Measurements from ENCODE around the gene ARL10. TPM values are rescaled to one million over a fixed set of nuclear protein-coding genes. Genes with fewer than 3 reads are reported as not detected.

The ARL10 gene
- total RNA-seq, 4 donors from 2014 or later, result 1.1 to 4.9 (median 2.6) TPM

- no peak for TF ChIP-seq CTCF (IDR thresholded peaks at IDR 0.05)
- TF ChIP-seq POLR2AphosphoS5 (IDR thresholded peaks at IDR 0.05), result no peak
- TF ChIP-seq POLR2A (IDR thresholded peaks at IDR 0.05), result no peak
- no peak for TF ChIP-seq EP300 (IDR thresholded peaks at IDR 0.05; ENCODE audit: low read depth)
- intact Hi-C loops (cut with DNase I; ENCODE audit: low total_unique reads), result no loop called here
- no peak overlapping the region for H3K27ac ChIP-seq
- 72 to 84% methylated on average over 2 of the region's 2 CpGs for WGBS, 2 donors (ENCODE audit: low coverage in 1 of 2)
- peaks cover 0 to 29% (median 11%) of the 10 kb centered on the region in 4 donors for H3K36me3 ChIP-seq
- no peaks in the 10 kb centered on the region for H3K9me3 ChIP-seq
- H3K27me3 ChIP-seq, result no peaks in the 10 kb centered on the region
- H3K4me3 ChIP-seq, result no peak overlapping the region
- no peak for DNase-seq
- in situ Hi-C loops (cut with MboI; ENCODE audit: low pct_ligation_motif_present in 1 of 4, low pct_unique_long_range_greater_than_20kb in 1 of 4, low sequenced_read_pairs in 3 of 4), result loop anchor here in 1 of 4 donors (25.0 kb wide), 1 partner anchor 604 kb away; no protein-coding TSS in a partner anchor
- H3K4me1 ChIP-seq, result no peaks in the 10 kb centered on the region
Measured at GRCh38 chr5:176341325-176342157, 23.7 kb upstream of the ARL10 start.

- no peak for TF ChIP-seq CTCF (IDR thresholded peaks at IDR 0.05)
- no peak for TF ChIP-seq EP300 (IDR thresholded peaks at IDR 0.05; ENCODE audit: low read depth)
- no peak for TF ChIP-seq POLR2AphosphoS5 (IDR thresholded peaks at IDR 0.05)
- TF ChIP-seq POLR2A (IDR thresholded peaks at IDR 0.05), result no peak
- Histone ChIP-seq H3K4me1 (no peaks in the 10 kb centered on the region), H3K27ac (no peak overlapping the region), H3K36me3 (peaks cover 0 to 29% (median 11%) of the 10 kb centered on the region in 4 donors), H3K27me3 (no peaks in the 10 kb centered on the region), H3K4me3 (no peak overlapping the region), H3K9me3 (no peaks in the 10 kb centered on the region)
- in situ Hi-C loops (cut with MboI; ENCODE audit: low pct_ligation_motif_present in 1 of 4, low pct_unique_long_range_greater_than_20kb in 1 of 4, low sequenced_read_pairs in 3 of 4) (loop anchor here in 1 of 4 donors (25.0 kb wide), 1 partner anchor 605 kb away; no protein-coding TSS in a partner anchor), intact Hi-C loops (cut with DNase I; ENCODE audit: low total_unique reads) (no loop called here)
- WGBS, 2 donors (ENCODE audit: low coverage in 1 of 2), result 50 to 80% methylated on average over 1 of the region's 1 CpG
- no peak for DNase-seq
Measured at GRCh38 chr5:176342158-176342483, 23.2 kb upstream of the ARL10 start.

- Histone ChIP-seq H3K36me3 (peaks cover 0 to 30% (median 12%) of the 10 kb centered on the region in 4 donors), H3K27ac (no peak overlapping the region), H3K9me3 (no peaks in the 10 kb centered on the region), H3K4me1 (no peaks in the 10 kb centered on the region), H3K4me3 (no peak overlapping the region), H3K27me3 (no peaks in the 10 kb centered on the region)
- DNase-seq, result no peak
- in situ Hi-C loops (cut with MboI; ENCODE audit: low pct_ligation_motif_present in 1 of 4, low pct_unique_long_range_greater_than_20kb in 1 of 4, low sequenced_read_pairs in 3 of 4) (loop anchor here in 1 of 4 donors (25.0 kb wide), 1 partner anchor 606 kb away; no protein-coding TSS in a partner anchor), intact Hi-C loops (cut with DNase I; ENCODE audit: low total_unique reads) (no loop called here)
- WGBS, 2 donors (ENCODE audit: low coverage in 1 of 2), result 78% methylated on average over 2 of the region's 2 CpGs
- no peak for TF ChIP-seq POLR2AphosphoS5 (IDR thresholded peaks at IDR 0.05)
- TF ChIP-seq POLR2A (IDR thresholded peaks at IDR 0.05), result no peak
- no peak for TF ChIP-seq CTCF (IDR thresholded peaks at IDR 0.05)
- no peak for TF ChIP-seq EP300 (IDR thresholded peaks at IDR 0.05; ENCODE audit: low read depth)
Measured at GRCh38 chr5:176342766-176343458, 22.4 kb upstream of the ARL10 start.

GRCh38 chr5:176350416-176350815 is 14.9 kb upstream of the ARL10 start:
- H3K4me1 ChIP-seq, result no peaks in the 10 kb centered on the region
- no peak for DNase-seq
- in situ Hi-C loops (cut with MboI; ENCODE audit: low pct_ligation_motif_present in 1 of 4, low pct_unique_long_range_greater_than_20kb in 1 of 4, low sequenced_read_pairs in 3 of 4), result no loop called here
- intact Hi-C loops (cut with DNase I; ENCODE audit: low total_unique reads), result no loop called here
- TF ChIP-seq POLR2A (IDR thresholded peaks at IDR 0.05), result no peak
- TF ChIP-seq EP300 (IDR thresholded peaks at IDR 0.05; ENCODE audit: low read depth), result no peak
- TF ChIP-seq POLR2AphosphoS5 (IDR thresholded peaks at IDR 0.05), result no peak
- no peak for TF ChIP-seq CTCF (IDR thresholded peaks at IDR 0.05)
- peaks cover 0 to 71% (median 33%) of the 10 kb centered on the region in 4 donors for H3K36me3 ChIP-seq
- no peak overlapping the region for H3K27ac ChIP-seq
- no peaks in the 10 kb centered on the region for H3K9me3 ChIP-seq
- 99% methylated on average over 8 of the region's 8 CpGs; no CpG with 5 or more reads in 1 of the 2 donors for WGBS, 2 donors (ENCODE audit: low coverage in 1 of 2)
- H3K27me3 ChIP-seq, result no peaks in the 10 kb centered on the region
- no peak overlapping the region for H3K4me3 ChIP-seq
